GM06990 (cell line): ENCODE results near the gene SLC6A3.

ENCODE experiments used
- DNase-seq: peaks from one replicate; pipeline ENCODE4 v3.0.0-alpha.2; 2011; ENCODE audit not compliant: insufficient read length; ENCODE audit errors: extremely low read depth
- H3K27me3 ChIP-seq: replicated peaks from 2 replicates; pipeline ENCODE4 v1.6.0; 2011; ENCODE audit warnings: low read length; ENCODE audit not compliant: control insufficient read depth, insufficient read depth
- H3K36me3 ChIP-seq: 2 replicates; pipeline ENCODE4 v1.5.1; 2011; ENCODE audit warnings: low read length; ENCODE audit not compliant: control insufficient read depth, insufficient read depth
- H3K4me3 ChIP-seq: replicated peaks from 2 replicates; pipeline ENCODE4 v1.5.1; 2011; ENCODE audit warnings: low read depth, mild to moderate bottlenecking, control low read depth, low read length
- CTCF ChIP-seq: IDR thresholded peaks from 2 replicates; pipeline ENCODE4 v1.5.1; 2011; ENCODE audit warnings: low read length, control low read depth, mild to moderate bottlenecking, inconsistent platforms; ENCODE audit not compliant: insufficient read depth, poor library complexity, severe bottlenecking

The SLC6A3 gene

GRCh38 chr5:1416856-1417469 lies 28.3 kb downstream of the SLC6A3 start:
- Histone ChIP-seq H3K4me3 (no peak overlapping the region), H3K27me3 (peaks cover 1% of the 10 kb centered on the region; the same call in 1 of the 2 replicates), H3K36me3 (no peaks in the 10 kb centered on the region)
- no peak for DNase-seq
- no peak for TF ChIP-seq CTCF

DNA sequence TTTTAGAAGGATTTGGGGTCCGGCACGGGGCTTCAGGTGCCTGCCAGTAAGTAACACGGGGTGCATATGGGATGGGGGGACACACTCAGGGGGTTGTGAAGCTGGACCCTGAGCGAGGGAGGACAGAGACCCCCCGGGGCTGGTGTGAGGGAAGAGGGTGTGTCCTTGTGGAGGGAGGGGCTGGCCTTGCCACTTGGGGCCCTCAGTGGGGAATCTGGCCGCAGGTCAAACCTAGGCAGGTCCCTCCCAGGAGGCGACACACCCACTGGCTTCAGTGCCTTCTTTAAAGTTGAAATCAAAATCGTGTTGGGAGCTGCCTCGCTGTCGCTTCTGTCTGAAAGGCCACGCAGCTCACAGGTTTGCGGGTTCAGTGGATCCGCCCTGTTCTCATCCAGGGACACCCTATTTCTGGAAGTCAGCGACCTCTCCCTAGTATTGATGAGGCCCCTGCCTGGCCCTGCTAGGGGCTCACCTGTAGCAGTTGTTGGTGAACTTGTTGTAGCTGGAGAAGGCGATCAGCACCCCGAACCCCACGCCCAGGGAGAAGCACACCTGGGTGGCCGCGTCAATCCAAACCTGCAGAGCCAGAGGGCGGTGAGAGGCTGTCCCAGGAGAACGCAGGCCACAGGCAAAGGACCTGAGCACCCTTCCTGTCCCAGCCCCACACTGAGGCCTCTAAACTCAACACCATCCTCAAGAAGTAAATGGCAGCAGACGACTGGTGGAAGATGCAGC lies 29.4 kb downstream of the SLC6A3 start:
- no peak for DNase-seq
- no peak for TF ChIP-seq CTCF

GRCh38 chr5:1415059-1415425 lies 30.2 kb downstream of the SLC6A3 start:
- no peak overlapping the region for H3K4me3 ChIP-seq
- H3K36me3 ChIP-seq, result no peaks in the 10 kb centered on the region
- H3K27me3 ChIP-seq, result peaks cover 1% of the 10 kb centered on the region; the same call in 1 of the 2 replicates
- DNase-seq, result no peak
- TF ChIP-seq CTCF, result no peak

More for the DNA sequence above, 29.4 kb downstream of the SLC6A3 start:
- peaks cover 1% of the 10 kb centered on the region; the same call in 1 of the 2 replicates for H3K27me3 ChIP-seq
- H3K4me3 ChIP-seq, result no peak overlapping the region
- no peaks in the 10 kb centered on the region for H3K36me3 ChIP-seq

DNA sequence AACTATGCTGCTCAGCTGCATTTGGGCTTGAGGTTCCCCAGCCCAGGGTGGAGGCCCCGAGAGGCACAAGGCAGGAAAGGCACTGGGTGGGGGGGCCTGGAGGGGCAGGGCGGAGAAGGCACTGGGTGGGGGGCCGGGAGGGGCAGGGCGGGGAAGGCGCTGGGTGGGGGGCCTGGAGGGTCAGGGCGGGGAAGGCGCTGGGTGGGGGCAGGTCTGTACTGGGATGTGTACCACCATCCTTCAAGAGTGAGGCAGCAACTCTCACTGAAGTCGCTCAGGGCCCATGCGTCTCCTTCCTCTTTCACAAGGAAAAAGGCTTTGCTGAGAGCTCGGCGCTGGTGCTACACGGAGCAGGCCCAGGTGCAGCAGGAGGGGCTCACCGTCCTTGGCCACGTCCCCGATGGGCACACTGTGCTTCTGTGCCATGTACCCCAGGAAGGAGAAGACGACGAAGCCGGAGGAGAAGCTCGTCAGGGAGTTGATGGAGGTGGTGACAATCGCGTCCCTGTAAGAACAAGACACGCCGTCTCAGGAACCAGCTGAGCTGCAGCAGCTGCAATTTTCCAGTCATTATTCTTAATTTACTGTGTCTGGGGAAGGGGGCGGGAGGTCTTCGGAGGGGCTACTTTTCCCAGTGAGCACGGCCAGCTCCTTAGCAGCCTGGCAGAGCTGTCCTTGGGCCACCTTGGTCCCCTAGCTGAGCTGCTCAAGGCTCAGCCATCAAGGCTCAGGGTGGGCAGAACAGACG lies 30.8 kb downstream of the SLC6A3 start:
- Histone ChIP-seq H3K27me3 (peaks cover 1% of the 10 kb centered on the region; the same call in 1 of the 2 replicates), H3K36me3 (no peaks in the 10 kb centered on the region), H3K4me3 (no peak overlapping the region)
- no peak for TF ChIP-seq CTCF
- DNase-seq, result no peak

- no peak overlapping the region for H3K4me3 ChIP-seq
- no peak for TF ChIP-seq CTCF
- H3K36me3 ChIP-seq, result no peaks in the 10 kb centered on the region
- DNase-seq, result no peak
- peaks cover 1% of the 10 kb centered on the region; the same call in 1 of the 2 replicates for H3K27me3 ChIP-seq
Measured at GRCh38 chr5:1413611-1414241, 31.5 kb downstream of the SLC6A3 start.
